Measurements from ENCODE around the gene SLK.
A peak's percentile ranks its signal among the peaks of the same experiment; 100 is the strongest.

The SLK gene

DNA sequence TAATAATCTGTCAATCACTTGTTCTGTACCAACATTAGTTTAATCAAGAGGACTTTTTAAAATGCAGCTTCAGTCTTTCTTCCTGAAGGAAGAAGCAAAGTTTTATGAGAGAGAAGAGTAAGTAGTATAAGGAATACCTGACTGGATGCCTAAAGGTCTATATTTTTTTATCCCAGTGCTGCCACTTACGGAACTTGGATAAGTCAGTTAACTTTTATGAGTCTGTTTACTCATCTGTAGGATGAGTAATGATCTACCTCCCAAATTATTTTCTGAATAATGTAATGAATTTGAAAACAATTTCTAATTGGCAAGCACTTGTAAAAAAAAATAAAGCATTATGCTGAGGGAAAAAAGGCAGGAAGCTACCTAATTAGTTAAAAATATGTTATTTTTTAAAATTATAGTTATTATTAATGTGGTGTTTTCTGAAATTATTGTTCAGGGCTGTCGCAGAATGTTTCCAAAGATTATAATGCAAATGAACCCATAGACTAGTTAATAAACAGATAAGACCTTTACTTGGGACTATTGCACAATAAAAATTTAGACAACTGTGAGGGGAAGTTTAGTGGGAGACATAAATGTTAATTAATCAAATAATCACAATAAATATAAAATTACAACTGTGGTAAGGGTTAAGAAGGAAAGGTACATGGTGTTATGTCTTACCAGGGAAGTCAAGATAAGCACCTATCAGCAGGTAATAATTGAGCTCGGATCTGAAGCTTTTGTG lies 24.6 kb downstream of the SLK start:
- no peak for DNase-seq

- DNase-seq, result no peak
These were observed 28.2 kb downstream of the SLK start for GRCh38 chr10:103995134-103995533.

DNA sequence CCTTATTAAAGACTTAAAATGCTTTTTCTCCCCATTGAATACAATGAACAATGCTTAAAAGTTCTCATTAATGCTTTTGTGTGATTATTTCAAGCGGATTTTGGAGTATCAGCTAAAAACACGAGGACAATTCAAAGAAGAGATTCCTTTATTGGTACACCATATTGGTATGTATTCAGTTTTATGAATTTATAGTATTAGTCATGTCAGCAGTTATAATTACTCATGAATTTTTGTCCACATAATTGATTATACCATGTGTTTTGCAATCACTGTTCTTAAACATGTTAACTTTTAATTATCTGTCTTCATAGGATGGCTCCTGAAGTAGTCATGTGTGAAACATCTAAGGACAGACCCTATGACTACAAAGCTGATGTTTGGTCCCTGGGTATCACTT lies 31.9 kb downstream of the SLK start:
- DNase-seq, result no peak

DNA sequence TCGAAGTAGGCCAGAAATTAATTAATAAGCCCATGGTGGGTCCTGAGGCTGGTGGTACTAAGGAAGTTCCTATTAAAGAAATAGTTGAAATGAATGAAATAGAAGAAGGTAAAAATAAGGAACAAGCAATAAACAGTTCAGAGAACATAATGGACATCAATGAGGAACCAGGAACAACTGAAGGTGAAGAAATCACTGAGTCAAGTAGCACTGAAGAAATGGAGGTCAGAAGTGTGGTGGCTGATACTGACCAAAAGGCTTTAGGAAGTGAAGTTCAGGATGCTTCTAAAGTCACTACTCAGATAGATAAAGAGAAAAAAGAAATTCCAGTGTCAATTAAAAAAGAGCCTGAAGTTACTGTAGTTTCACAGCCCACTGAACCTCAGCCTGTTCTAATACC lies 36.0 kb downstream of the SLK start:
- DNase-seq, result no peak

DNA sequence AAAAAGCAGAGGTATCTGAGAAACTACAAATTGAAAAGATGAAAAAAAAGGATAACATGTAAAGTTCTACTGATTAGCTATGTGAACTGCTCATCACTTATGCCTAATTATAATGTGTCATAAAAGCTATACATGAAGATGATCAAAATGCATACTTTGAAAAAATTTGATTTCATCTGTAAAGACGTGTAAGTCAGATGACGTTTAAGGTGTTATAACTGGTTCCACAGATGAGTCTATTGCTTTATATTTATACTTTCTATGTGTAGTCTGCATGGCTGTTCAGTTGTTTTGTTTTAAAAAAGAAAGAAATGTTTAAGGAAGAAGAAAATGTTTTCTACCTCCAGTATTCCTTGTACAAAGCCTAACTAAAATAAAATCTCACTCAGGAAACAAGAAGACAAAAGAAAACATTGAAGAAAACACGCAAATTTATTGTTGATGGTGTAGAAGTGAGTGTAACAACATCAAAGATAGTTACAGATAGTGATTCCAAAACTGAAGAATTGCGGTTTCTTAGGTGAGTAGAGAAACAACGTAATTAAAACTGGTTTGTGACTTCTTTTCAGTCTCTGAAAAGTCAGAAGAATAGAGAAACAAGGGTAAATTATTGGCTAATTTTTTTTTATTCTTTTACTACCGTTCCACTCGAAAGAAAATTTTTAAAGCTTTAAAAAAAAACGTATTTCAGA lies 38.4 kb downstream of the SLK start:
- no peak for DNase-seq

DNA sequence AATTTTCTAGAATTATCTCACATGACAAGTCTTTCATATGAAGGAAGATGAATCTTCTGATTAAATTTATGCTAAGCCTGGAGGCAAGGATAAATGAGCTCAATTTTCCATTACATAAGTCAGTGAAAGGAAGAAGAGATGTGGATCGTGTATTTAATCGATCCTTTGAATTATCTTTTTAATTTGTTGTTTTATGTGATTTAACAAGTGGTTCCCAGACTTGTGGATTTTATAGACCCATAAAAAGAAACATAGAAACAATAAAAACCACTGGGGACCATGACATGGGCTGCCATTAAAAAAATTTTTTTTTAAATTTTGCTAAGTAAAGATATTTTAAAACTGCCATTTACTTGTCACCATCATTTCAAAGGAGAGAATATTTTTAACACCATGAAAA lies 45.0 kb downstream of the SLK start:
- DNase-seq, result no peak

GRCh38 chr10:104013489-104013888 lies 46.5 kb downstream of the SLK start:
- DNase-seq, result no peak

DNA sequence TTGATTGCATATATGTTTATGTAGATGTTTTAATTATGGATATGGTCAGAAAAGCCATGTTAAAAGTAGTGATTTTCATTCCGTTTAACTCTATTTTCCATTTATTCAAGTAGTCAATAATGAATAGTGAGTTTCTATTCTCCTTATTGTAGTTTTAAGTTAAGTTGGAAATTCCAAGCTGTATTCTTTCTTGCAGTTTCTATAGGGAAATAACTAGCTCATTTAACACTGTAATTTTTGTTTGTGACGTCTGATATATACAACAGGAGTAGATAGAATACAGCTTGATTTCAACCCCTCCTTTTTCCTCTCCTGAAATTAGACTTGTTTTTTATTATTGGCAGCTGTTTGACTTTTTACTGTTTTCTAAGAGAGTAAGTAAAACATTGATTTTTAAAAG lies 47.2 kb downstream of the SLK start:
- no peak for DNase-seq

DNA sequence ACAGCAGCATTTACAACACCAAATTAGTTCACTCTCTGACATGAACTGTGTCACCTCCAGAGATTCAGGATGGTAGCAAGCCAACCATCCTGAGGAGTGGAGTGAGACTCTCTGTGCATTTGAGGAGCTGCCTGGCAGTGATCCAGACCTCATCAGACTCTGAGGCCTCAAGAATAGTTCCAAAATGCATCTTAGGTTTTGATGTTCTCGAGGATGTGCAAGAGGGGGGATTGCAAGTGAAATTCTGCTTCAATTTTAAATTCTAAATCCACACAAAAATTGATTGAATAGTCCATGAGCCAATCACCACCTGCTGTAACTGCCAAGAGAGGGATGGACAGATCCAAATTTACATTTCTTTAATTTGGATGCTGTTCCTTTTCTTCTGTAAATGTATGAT lies 49.7 kb downstream of the SLK start:
- no peak for DNase-seq

DNA sequence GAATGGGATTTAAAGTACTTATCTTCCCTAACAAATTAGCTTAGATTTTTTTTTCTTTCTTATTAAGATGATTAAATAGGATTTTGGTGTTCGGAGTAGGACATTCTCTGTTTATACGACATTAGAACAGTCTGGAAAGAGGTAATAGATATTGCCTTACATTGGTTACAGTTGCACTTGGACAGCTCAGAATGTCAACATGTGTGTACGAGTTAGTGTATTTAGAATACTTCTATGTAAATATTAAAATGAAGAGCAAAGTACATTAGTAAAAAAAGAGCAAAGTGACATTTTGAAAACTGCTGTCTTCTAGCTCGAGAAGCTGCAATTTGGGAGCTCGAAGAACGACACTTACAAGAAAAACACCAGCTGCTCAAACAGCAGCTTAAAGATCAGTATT lies 51.5 kb downstream of the SLK start:
- DNase-seq, result no peak

GRCh38 chr10:104020020-104020419 lies 53.1 kb downstream of the SLK start:
- DNase-seq, result no peak

- DNase-seq, result no peak
These were observed 54.3 kb downstream of the SLK start for GRCh38 chr10:104021246-104021645.

DNA sequence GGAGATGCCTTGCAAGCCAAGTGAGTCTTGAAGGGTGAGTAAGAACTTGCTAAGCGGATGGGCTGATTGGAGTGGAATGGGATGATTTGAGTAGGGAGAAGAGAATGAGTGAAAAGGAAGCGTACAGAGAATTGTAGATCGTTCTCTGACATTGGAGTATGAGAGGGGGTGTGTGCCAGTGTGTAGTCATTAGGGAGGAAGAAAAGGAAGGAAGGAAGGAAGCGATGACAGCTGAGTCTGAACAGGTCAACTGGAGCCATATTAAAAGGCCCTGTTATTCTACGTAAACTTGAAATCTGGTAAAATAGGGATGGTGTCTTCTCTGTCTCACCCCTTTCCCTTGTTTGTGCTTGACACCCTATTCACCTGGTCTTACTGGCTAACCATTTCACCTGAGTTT lies 55.1 kb downstream of the SLK start:
- DNase-seq, result no peak

GRCh38 chr10:104025524-104025923 lies 58.6 kb downstream of the SLK start:
- DNase-seq, result no peak

DNA sequence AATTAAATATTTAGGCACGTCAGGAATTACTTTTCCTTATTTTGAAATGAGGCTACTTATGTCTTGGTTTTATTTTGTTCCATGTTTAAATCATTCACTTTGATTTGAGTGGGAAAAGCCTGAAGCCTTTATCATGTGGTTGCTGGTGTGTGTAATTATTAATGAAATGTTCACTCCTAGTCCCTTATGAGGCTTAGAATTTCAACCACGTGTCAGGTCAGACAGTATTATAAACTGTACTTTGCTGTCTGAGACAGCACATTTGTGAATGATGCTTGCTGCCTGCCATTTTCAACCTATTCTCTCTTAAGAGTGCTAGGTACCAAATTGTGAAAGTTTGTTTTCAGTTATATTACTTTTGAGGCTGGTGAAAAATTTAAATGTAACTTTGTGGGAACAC lies 59.8 kb downstream of the SLK start:
- peak; percentile 13 for DNase-seq

DNA sequence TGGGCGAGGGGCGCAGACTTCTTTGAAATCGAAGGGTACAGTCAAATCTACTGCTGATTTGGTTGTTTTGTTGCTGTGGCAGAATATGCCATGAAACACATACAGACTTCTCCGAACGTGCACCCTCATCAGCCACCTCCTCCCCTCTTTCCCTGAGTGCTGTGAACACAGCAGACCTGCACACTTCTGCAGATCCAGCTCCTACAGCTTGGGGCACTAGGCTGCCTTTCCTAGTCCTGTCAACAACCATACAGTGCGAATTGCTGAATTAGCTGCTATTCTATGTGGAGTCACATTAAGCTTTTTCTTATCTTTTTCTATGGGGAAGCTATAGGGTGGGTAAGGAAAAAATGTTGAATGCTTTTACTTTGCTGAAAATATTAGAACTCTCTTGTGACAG lies 61.2 kb downstream of the SLK start:
- peak; percentile 42 for DNase-seq

DNA sequence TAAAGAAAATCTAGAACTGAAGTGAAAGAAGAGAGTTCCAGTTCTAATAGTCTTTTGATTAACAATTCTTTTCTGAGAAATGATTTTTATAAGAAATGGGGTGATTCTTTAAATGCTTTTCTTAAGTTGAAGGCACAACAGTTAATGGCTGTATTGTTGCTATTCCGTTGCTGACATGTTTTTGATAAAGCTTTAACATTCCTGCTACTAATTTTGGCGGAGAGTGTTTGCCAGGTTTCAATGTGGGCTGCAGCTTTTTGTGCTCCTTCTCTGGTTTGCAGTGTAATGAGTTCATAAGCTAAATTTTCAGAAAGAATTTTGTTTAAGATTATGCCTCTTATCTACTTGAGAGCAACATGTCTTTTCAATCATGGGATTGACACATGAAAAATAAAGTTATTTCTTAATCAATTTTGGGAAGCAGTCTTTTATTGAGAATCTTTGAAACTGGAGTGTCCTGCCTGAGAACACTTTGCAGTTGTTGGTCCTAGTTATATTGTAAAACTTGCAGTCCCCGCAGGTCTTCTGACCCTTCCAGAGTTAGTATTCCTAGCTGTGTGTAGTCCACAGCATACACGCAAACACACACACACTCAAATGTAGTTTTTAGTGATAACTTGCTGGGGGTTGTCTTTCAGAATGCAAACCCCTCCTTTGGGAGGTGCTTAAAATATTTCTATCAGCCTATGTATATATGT lies 62.0 kb downstream of the SLK start:
- no peak for DNase-seq

GRCh38 chr10:104029521-104029860 lies 62.6 kb downstream of the SLK start:
- DNase-seq, result peak; percentile 14

- DNase-seq, result no peak
These were observed 64.7 kb downstream of the SLK start for GRCh38 chr10:104031631-104032030.

GRCh38 chr10:104032144-104032775 lies 65.3 kb downstream of the SLK start:
- DNase-seq, result no peak

DNA sequence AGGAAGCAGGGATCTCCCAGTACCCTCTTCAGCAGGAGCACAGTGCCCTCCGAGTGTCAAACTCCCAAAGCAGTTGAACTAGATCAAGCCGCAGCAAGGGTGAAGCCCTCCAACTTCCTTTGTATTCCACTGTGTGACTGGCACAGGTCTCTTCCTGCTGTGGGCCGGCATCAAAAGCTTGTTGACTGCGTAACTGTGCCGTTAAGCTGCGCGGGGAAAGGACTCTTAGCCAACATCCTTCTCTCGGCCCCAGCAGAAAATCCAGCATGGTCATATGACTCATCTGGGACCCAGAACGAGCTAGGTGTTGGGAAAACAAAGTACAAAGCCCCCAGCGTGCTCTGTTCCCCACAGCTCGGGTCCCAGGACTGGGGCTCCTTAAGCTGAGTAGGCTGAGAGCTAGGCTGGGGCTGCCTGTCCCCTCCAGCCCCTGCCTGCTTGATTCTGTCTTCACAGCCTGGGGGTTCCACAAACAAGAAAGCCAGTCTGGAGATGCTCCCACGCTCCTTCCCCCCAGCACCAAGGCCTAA lies 66.5 kb downstream of the SLK start:
- DNase-seq, result no peak

DNA sequence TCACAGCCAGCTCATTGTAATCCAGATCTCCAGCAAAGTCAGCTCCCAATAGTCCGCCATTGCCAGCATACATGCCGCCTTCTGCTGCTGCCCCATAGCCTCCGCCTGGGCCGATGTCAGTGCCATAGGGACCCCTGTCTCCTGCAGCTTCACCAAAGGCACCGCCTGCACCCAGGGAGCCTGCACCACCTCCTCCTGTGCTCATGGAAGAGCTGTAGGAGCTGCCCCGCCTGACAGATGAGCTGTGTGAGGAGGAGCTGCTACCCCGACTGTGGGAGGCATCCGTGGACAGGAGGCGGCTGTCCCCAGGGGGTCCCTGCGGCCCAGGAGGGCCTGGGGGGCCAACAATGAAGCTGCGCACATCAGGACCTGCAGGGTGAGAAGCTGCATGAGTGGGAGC lies 67.0 kb downstream of the SLK start:
- DNase-seq, result no peak

- DNase-seq, result no peak
These were observed 67.7 kb downstream of the SLK start for GRCh38 chr10:104034401-104035193.
